BE2C (cell line): ENCODE measurements around the gene ETV7.
A peak's percentile ranks its signal among the peaks of the same experiment; 100 is the strongest.
"Not testable (repeated sequence)": the region's sequence is repeated elsewhere in the genome, so short reads cannot be mapped to it uniquely, and the experiment has no call there.

Experiments used
- DNase-seq: peaks from one replicate; pipeline ENCODE4 v3.0.0-alpha.2; 2020
- H3K27me3 ChIP-seq: fragments of 250-450 bp; sonication (Bioruptor Pico); 2 replicates; pipeline ENCODE4 v1.5.1; 2020; ENCODE audit warnings: mild to moderate bottlenecking
- H3K36me3 ChIP-seq: fragments of 250-450 bp; sonication (Bioruptor Pico); 2 replicates; pipeline ENCODE4 v1.5.1; 2020; ENCODE audit warnings: mild to moderate bottlenecking
- H3K4me1 ChIP-seq: fragments of 250-450 bp; sonication (Bioruptor Pico); 2 replicates; pipeline ENCODE4 v1.5.1; 2020
- H3K4me3 ChIP-seq: 2 replicates; pipeline ENCODE4 v1.5.1; 2011; ENCODE audit warnings: low read depth, low read length
- H3K9me3 ChIP-seq: fragments of 250-450 bp; sonication (Bioruptor Pico); 2 replicates; pipeline ENCODE4 v1.5.1; 2020
- TF ChIP-seq, protein P1 (sequence below): IDR thresholded peaks from 2 replicates; pipeline ENCODE4 v1.5.1; 2012; ENCODE audit warnings: mild to moderate bottlenecking, low read depth, low read length

ETV7 gene

GRCh38 chr6:36413489-36414480 lies 26.3 kb upstream of the ETV7 start:
- no peak for DNase-seq

DNA sequence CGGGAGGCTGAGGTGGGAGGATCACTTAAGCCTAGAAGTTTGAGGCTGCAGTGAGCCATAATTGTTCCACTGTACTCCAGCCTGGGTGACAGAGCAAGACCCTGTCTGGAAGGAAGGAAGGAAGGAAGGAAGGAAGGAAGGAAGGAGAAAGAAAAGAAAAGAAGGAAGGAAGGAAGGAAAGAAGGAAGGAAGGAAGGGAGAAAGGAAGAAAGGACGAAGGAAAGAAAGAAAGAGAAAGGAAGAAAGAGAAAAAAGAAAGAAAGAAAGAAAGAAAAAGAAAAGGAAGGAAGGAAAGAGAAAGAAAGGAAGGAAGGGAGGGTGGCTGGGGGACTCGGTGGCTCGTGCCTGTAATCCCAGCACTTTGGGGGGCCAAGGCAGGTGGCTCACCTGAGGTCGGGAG lies 22.2 kb upstream of the ETV7 start:
- H3K4me1 ChIP-seq, H3K9me3 ChIP-seq, H3K27me3 ChIP-seq, H3K36me3 ChIP-seq, H3K4me3 ChIP-seq, DNase-seq: not testable (repeated sequence)

More at GRCh38 chr6:36413489-36414480, 26.3 kb upstream of the ETV7 start:
- Histone ChIP-seq H3K36me3 (no peaks in the 10 kb centered on the region), H3K9me3 (no peaks in the 10 kb centered on the region; the same call in 1 of the 2 replicates), H3K4me1 (peaks cover 4% of the 10 kb centered on the region; the same call in 1 of the 2 replicates), H3K4me3 (no peak overlapping the region), H3K27me3 (no peaks in the 10 kb centered on the region)
- TF ChIP-seq, protein P1, sequence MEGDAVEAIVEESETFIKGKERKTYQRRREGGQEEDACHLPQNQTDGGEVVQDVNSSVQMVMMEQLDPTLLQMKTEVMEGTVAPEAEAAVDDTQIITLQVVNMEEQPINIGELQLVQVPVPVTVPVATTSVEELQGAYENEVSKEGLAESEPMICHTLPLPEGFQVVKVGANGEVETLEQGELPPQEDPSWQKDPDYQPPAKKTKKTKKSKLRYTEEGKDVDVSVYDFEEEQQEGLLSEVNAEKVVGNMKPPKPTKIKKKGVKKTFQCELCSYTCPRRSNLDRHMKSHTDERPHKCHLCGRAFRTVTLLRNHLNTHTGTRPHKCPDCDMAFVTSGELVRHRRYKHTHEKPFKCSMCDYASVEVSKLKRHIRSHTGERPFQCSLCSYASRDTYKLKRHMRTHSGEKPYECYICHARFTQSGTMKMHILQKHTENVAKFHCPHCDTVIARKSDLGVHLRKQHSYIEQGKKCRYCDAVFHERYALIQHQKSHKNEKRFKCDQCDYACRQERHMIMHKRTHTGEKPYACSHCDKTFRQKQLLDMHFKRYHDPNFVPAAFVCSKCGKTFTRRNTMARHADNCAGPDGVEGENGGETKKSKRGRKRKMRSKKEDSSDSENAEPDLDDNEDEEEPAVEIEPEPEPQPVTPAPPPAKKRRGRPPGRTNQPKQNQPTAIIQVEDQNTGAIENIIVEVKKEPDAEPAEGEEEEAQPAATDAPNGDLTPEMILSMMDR = no peak

- TF ChIP-seq, protein P1 = no peak
- H3K4me3 ChIP-seq = no peak overlapping the region
- no peaks in the 10 kb centered on the region for H3K4me1 ChIP-seq
- no peaks in the 10 kb centered on the region for H3K9me3 ChIP-seq
- no peaks in the 10 kb centered on the region for H3K27me3 ChIP-seq
- no peak for DNase-seq
- no peaks in the 10 kb centered on the region for H3K36me3 ChIP-seq
These were observed 16.7 kb upstream of the ETV7 start for GRCh38 chr6:36404164-36404563.

DNA sequence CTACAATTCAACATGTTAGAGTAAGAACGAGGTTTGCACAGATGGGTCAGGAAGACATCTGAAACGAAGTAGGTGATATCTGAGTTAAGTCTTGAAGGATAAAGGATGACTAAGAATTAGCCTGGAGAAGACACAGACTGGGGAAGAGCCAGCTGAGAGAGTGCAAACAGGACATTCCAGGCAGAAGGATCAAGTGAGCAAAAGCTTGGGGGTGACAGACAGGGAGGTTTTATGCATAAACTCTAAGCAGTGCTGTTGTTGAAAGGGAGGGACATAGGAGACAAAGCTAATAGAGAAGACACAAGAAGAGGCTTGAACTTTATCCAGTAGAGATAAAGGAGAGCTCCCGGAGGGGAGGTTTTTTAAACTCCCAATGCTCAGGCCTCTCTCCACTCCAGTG lies 15.0 kb upstream of the ETV7 start:
- H3K4me1 ChIP-seq = no peaks in the 10 kb centered on the region
- H3K9me3 ChIP-seq = no peaks in the 10 kb centered on the region
- H3K27me3 ChIP-seq = no peaks in the 10 kb centered on the region
- TF ChIP-seq, protein P1 = no peak
- no peak overlapping the region for H3K4me3 ChIP-seq
- no peaks in the 10 kb centered on the region for H3K36me3 ChIP-seq
- no peak for DNase-seq

DNA sequence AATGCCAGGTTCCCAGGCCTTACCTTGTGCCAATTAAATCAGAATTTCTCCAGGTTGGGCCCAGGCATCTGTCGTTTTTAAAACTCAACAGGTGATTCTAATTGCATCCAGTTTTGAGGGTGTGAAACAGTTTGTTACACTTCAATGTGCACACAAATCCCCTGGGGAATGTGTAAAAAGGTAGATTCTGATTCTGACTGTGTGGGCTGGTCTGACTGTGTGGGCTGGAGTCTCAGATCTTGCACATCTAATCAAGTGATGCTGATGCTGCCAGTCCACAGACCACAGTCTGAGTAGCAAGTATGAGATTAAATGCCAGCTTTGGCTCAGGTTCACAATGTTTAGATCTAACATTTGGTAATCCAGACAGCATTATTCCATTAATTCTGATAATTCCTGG lies 12.5 kb upstream of the ETV7 start:
- TF ChIP-seq, protein P1 = no peak
- Histone ChIP-seq H3K4me3 (no peak overlapping the region), H3K9me3 (no peaks in the 10 kb centered on the region), H3K36me3 (no peaks in the 10 kb centered on the region), H3K27me3 (no peaks in the 10 kb centered on the region), H3K4me1 (no peaks in the 10 kb centered on the region)
- DNase-seq = no peak

DNA sequence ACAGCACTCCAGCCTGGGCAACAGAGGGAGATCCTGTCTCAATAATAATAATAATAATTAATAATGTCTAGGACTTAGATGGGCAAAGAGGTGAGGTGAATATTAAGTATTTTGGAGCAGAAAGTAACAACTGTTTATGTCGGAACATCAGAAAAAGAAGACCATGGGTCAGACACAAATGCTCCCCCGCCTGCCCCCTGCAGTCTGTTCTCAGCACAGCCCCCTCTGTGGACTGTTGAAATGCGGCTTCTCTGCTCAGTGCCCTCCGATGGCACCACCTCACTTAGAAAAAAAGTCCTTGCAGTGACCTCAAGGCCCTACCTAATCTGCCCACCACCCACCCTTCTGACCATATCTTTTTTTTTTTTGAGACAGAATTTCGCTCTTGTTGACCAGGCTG lies 5.2 kb upstream of the ETV7 start:
- DNase-seq = no peak
- Histone ChIP-seq H3K27me3 (no peaks in the 10 kb centered on the region), H3K4me3 (no peak overlapping the region), H3K4me1 (no peaks in the 10 kb centered on the region), H3K36me3 (no peaks in the 10 kb centered on the region), H3K9me3 (no peaks in the 10 kb centered on the region; the same call in 1 of the 2 replicates)
- TF ChIP-seq, protein P1 = peak; percentile 20; the same call in 1 of the 2 replicates
